ENCODE results near the gene TMED5. TPM values are rescaled to one million over a fixed set of nuclear protein-coding genes. Genes with fewer than 3 reads are reported as not detected.
"Not testable (repeated sequence)": the region's sequence is repeated elsewhere in the genome, so short reads cannot be mapped to it uniquely, and the experiment has no call there.

The TMED5 gene
- 46.5 TPM for total RNA-seq (ENCODE audit: insufficient read depth, low replicate concordance)

GRCh38 chr1:93179886-93180722 is at the start of gene TMED5:
TMED5 (minus strand) TSS chr1:93180413; CDS start chr1:93180242, 171 bp downstream.
- DNase-seq (ENCODE audit: low spot score), result peak; percentile 99

- no peak for DNase-seq (ENCODE audit: low spot score)
Measured at GRCh38 chr1:93223023-93223675, 42.9 kb upstream of the TMED5 start.

DNA sequence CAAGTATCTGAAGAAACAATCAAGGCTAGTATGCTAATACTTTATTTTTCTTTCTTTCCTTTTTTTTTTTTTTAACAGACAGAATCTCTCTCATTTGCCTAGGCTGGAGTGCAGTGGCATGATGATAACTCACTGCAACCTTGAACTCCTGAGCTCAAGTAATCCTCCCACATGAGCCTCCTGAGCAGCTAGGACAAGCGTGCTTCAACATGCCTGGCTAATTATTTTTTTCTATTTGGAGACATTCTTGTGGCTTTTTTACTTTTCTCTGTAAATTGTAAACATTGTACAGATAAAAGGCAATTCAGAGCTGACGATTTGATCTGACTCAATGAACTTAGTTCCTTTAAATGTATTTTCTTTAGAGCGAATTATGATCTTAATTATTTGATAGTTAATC is 41.7 kb upstream of the TMED5 start:
- DNase-seq (ENCODE audit: low spot score), result no peak

GRCh38 chr1:93220716-93221115 is 40.5 kb upstream of the TMED5 start:
- not testable (repeated sequence) for DNase-seq (ENCODE audit: low spot score)

DNA sequence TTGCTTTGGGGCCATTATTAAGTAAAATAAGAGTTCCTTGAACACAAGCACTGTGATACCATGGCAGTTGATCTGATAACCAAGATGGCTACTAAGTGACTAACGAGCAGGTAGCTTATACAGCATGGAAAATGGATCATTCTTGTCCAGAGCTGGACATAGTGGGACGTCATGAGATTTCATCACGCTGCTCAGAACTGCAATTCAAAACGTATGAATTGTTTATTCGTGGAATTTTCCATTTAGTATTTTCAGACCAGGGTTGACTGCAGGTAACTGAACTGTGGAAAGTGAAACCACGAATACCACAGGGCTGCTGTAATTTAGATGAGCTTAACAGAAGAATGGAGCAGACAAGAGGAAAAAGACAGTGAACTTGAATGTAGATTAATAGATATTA is 39.2 kb upstream of the TMED5 start:
- no peak for DNase-seq (ENCODE audit: low spot score)

DNA sequence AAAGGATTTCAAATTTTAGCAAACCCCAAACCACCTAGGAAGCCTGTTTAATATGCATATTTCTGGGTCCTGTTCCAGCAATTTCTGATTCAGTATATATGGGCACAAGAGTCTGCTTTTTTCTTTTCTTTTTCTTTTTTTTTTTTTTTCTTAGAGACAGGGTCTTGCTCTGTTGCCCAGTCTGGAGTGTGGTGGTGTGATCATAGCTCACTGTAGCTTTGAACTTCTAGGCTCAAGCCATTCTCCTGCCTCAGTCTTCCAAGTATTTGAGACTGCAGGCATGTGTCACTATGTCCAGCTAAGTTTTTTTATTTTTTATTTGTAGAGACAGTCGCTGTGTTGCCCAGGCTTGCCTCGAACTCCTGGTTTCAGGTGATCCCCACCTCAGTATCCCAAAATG is 35.1 kb upstream of the TMED5 start:
- DNase-seq (ENCODE audit: low spot score), result no peak

GRCh38 chr1:93207211-93207610 is 27.0 kb upstream of the TMED5 start:
- DNase-seq (ENCODE audit: low spot score), result no peak

DNA sequence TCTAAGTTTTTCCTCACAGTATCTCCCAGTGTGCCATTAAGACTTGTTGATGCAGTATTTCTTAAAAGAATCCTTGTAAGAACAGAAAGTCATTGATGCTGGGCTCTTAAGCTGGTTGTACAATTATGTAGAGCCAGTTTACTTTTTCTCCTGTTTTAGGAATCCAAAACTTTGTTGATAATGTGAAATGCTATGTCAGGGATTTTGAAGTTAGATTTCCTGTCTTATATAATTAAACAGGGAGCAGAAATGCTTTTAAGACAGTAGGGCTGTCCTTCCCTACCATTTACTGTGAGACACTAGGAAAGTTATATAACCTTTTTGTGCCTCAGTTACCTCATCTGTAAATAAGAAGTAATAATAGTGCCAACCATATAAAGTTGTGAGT is 26.3 kb upstream of the TMED5 start:
- no peak for DNase-seq (ENCODE audit: low spot score)

- no peak for DNase-seq (ENCODE audit: low spot score)
Measured at GRCh38 chr1:93205892-93206566, 25.8 kb upstream of the TMED5 start.

DNA sequence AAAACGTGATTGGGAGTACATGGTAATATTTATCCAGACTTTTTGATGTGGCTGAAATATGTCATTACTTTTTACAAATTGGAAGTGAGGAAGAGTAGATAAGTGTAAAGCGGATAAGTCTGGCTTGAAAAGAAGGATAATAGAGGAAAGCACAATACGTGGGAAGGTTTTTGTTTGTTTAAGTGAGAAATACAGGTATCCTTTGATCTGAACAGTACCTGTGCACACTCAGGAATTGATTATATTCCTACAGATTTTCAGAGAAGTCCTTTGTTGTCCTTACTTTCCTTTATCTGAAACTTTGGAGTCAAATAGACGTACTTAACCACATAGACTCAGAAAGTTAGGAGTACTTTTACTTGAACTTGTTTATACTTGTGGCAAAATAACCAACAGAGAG is 20.5 kb upstream of the TMED5 start:
- DNase-seq (ENCODE audit: low spot score), result no peak

- no peak for DNase-seq (ENCODE audit: low spot score)
Measured at GRCh38 chr1:93200086-93200620, 19.9 kb upstream of the TMED5 start.

GRCh38 chr1:93199150-93199549 is 18.9 kb upstream of the TMED5 start:
- no peak for DNase-seq (ENCODE audit: low spot score)

DNA sequence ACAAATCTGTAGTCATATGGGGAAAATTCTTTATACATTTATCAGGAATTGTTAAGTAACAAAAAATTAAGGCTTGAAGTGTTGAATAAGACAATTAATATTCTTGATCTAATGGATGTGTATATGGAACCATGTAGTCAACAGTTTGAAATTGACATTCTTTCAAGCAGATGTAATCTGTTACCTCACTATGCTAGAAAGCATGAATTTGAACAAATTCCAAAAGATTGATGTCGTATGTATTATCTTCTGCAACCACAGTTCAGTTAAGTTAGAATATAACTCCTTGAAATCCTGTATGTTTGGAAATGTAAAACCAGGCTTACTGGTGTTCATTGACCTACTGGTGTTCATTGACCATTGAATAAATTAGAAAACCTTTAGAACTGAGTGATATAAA is 16.4 kb upstream of the TMED5 start:
- DNase-seq (ENCODE audit: low spot score), result no peak

DNA sequence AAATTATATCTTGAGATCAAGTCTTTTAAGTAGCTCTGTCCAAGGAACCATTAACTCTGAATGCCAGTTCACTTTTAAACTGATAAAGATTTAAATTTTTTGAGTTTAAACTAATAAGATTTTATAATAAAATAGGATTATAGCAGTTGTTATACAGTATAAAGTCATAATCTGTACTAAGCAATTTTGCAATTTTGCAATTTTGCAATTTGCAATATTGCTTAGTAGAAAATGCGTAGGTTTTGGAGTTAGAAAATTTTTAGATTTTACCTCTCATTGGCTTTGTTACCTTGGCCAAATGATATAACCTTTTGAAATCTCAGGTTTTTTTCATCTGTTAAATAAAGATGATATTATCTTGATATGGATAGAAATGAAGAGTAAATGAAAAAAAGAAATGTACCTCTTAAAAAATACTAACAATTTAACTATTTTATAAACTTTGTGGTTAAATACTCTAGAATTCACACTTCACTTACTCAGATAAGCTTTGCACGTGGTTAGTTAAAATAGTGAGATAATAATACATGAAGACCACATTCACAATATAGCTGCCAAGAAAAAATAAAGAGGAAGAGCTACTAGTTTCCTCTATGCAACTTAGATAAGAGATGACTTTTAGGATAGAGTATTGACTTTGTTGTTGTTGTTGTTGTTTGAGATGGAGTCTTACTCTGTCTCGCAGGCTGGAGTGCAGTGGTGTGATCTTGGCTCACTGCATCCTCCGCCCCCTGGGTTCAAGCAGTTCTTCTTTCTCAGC is 14.2 kb upstream of the TMED5 start:
- no peak for DNase-seq (ENCODE audit: low spot score)

- no peak for DNase-seq (ENCODE audit: low spot score)
Measured at GRCh38 chr1:93190432-93190831, 10.2 kb upstream of the TMED5 start.

DNA sequence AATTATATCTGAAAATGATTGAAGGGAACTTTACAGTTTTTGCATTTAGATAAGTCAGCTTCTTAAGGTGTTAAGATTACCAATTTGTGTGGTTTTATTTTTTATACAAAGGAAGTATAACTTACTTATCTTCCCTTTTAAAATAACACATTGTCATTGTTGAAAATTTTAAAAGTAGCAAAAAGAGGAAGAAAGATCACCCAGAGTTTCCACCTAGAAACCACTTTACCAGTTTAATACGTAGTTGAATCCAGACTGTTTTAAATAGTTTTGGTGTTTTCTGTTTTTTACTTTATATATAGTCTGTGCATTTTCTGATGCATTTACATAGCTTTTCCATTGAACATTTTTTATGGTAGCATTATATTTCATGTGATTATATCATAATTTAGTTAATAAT is 6.5 kb upstream of the TMED5 start:
- no peak for DNase-seq (ENCODE audit: low spot score)

GRCh38 chr1:93180723-93181613 is 755 bp upstream of the TMED5 start, which contains the start of gene CCDC18:
CCDC18 (plus strand) TSS chr1:93180724; CDS start chr1:93183362, 2,638 bp downstream.
- no peak for DNase-seq (ENCODE audit: low spot score)

GRCh38 chr1:93178418-93178817 is 1.8 kb downstream of the TMED5 start:
- no peak for DNase-seq (ENCODE audit: low spot score)

DNA sequence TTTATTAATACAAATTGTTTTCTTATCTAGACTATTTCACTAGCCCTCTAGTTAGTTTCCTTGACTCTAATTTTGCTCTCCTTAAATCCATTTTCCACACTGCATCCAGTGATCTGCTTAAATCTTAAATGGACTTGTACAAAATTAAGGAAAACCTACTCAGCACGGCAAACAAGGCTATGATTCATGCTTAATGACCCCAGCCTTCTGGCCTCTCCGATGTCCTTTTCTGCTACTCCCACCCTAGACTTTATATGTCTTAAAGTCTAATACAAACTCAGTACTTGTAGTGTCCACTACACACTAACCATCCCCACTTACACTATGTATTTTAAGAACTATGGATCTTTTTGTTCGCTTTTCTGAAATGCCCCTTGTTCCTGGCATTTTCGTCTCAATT is 2.2 kb downstream of the TMED5 start:
- peak; percentile 8 for DNase-seq (ENCODE audit: low spot score)

GRCh38 chr1:93174638-93175037 is 5.6 kb downstream of the TMED5 start:
- DNase-seq (ENCODE audit: low spot score), result not testable (repeated sequence)
